Mesenchymal stem cell (in vitro differentiated cells and primary cell): ENCODE results near the gene FBXL7. TPM values are rescaled to one million over a fixed set of nuclear protein-coding genes. Genes with fewer than 3 reads are reported as not detected.

Source experiments
- DNase-seq: peaks from one replicate; pipeline ENCODE4 v3.0.0-alpha.2; 2013
- H2AFZ ChIP-seq: one replicate; pipeline ENCODE4 v1.6.1; 2013; ENCODE audit warnings: low read depth, mild to moderate bottlenecking, control low read depth, inconsistent platforms, low read length, moderate library complexity
- H2AK5ac ChIP-seq: 2 replicates; pipeline ENCODE4 v1.6.1; 2013; ENCODE audit warnings: low read length, moderate library complexity, mild to moderate bottlenecking, inconsistent platforms; ENCODE audit not compliant: severe bottlenecking
- H2BK120ac ChIP-seq: one replicate; pipeline ENCODE4 v1.6.1; 2013; ENCODE audit warnings: low read depth, mild to moderate bottlenecking, inconsistent platforms, low read length, moderate library complexity
- H2BK12ac ChIP-seq, 2 experiments: one replicate each; pipeline ENCODE4 v1.6.1; 2013; ENCODE audit warnings: inconsistent platforms in 2 of 2, low read length in 2 of 2, mild to moderate bottlenecking in 2 of 2, moderate library complexity in 2 of 2, control low read depth in 1 of 2
- H2BK15ac ChIP-seq: one replicate; pipeline ENCODE4 v1.6.1; 2013; ENCODE audit warnings: mild to moderate bottlenecking, low read depth, inconsistent platforms; ENCODE audit not compliant: poor library complexity, severe bottlenecking
- H2BK5ac ChIP-seq: 2 replicates; pipeline ENCODE4 v1.6.1; 2013; ENCODE audit warnings: low read depth, mild to moderate bottlenecking, low read length, control low read depth, inconsistent platforms; ENCODE audit not compliant: poor library complexity, severe bottlenecking
- H3K14ac ChIP-seq, 2 experiments: one replicate each; pipeline ENCODE4 v1.6.1; 2013; ENCODE audit warnings: inconsistent platforms in 2 of 2, low read length in 2 of 2, control low read depth in 1 of 2, mild to moderate bottlenecking in 1 of 2, moderate library complexity in 1 of 2
- H3K18ac ChIP-seq, 2 experiments: one replicate each; pipeline ENCODE4 v1.6.1; 2013; ENCODE audit warnings: inconsistent platforms in 2 of 2, low read length in 2 of 2, control low read depth in 1 of 2, low read depth in 1 of 2, mild to moderate bottlenecking in 1 of 2
- H3K23ac ChIP-seq, 2 experiments: one replicate each; pipeline ENCODE4 v1.6.1; 2013; ENCODE audit warnings: inconsistent platforms in 2 of 2, low read length in 2 of 2, mild to moderate bottlenecking in 2 of 2, moderate library complexity in 2 of 2, control low read depth in 1 of 2
- H3K27ac ChIP-seq: 2 replicates; pipeline ENCODE4 v1.5.1; 2013; ENCODE audit warnings: mild to moderate bottlenecking, moderate library complexity, low read length, control low read depth, inconsistent platforms; ENCODE audit not compliant: poor library complexity, severe bottlenecking
- H3K27me3 ChIP-seq, 2 experiments: 2 replicates each; pipeline versions ENCODE4 v1.6.1 to v1.7.0; 2013; ENCODE audit warnings: low read length in 2 of 2, mild to moderate bottlenecking in 2 of 2, moderate library complexity in 2 of 2, control low read depth in 1 of 2, inconsistent platforms in 1 of 2; ENCODE audit not compliant: control insufficient read depth in 1 of 2, insufficient read depth in 1 of 2
- H3K36me3 ChIP-seq, 2 experiments: 2 replicates each; pipeline versions ENCODE4 v1.6.1 to v1.7.0; 2013; ENCODE audit warnings: low read length in 2 of 2, control low read depth in 1 of 2, inconsistent platforms in 1 of 2, low read depth in 1 of 2, mild to moderate bottlenecking in 1 of 2; ENCODE audit not compliant: insufficient read depth in 2 of 2, control insufficient read depth in 1 of 2
- H3K4ac ChIP-seq, 2 experiments: one replicate each; pipeline ENCODE4 v1.6.1; 2013; ENCODE audit warnings: inconsistent platforms in 2 of 2, low read length in 2 of 2, mild to moderate bottlenecking in 2 of 2, moderate library complexity in 2 of 2, control low read depth in 1 of 2, low read depth in 1 of 2
- H3K4me1 ChIP-seq: 2 replicates; pipeline ENCODE4 v1.6.1; 2013; ENCODE audit warnings: low read depth, low read length, control low read depth; ENCODE audit not compliant: control insufficient read depth, insufficient read depth
- H3K4me2 ChIP-seq: 2 replicates; pipeline ENCODE4 v1.6.1; 2013; ENCODE audit warnings: low read length, mild to moderate bottlenecking, inconsistent platforms; ENCODE audit not compliant: poor library complexity, severe bottlenecking
- H3K4me3 ChIP-seq, 2 experiments: 2 replicates each; pipeline versions ENCODE4 v1.5.1 to v1.7.0; 2013; ENCODE audit warnings: low read length in 2 of 2, mild to moderate bottlenecking in 2 of 2, control low read depth in 1 of 2, low read depth in 1 of 2; ENCODE audit not compliant: insufficient read depth in 1 of 2
- H3K79me1 ChIP-seq: replicated peaks from 2 replicates; pipeline ENCODE4 v1.6.1; 2013; ENCODE audit warnings: mild to moderate bottlenecking, control low read depth, low read length, inconsistent platforms; ENCODE audit not compliant: poor library complexity, severe bottlenecking
- H3K9ac ChIP-seq: 2 replicates; pipeline ENCODE4 v1.7.0; 2013; ENCODE audit warnings: mild to moderate bottlenecking, low read length, moderate library complexity
- H3K9me3 ChIP-seq: 2 replicates; pipeline ENCODE4 v1.7.0; 2013; ENCODE audit warnings: mild to moderate bottlenecking, low read length; ENCODE audit not compliant: control insufficient read depth
- H4K8ac ChIP-seq: one replicate; pipeline ENCODE4 v1.6.1; 2013; ENCODE audit warnings: inconsistent platforms, mild to moderate bottlenecking, low read length, moderate library complexity
- H4K91ac ChIP-seq: one replicate; pipeline ENCODE4 v1.6.1; 2013; ENCODE audit warnings: mild to moderate bottlenecking, low read length, inconsistent platforms
- WGBS: methylation state at CpG from one replicate; pipeline ENCODE4 v1.1.7; 2013; ENCODE audit warnings: mixed read lengths; 5-methylcytosine and 5-hydroxymethylcytosine counted together
- polyA plus RNA-seq, 2 experiments: library from polyadenylated mRNA; stranded (reverse); fragments of 200-250 nt; gene quantifications; one replicate each; pipeline ENCODE4 v1.2.3, GENCODE V29; 2013

FBXL7 gene
- 12.3 TPM for polyA plus RNA-seq (2013, experiment 1 of 2)
- polyA plus RNA-seq (2013, experiment 2 of 2) = 12.2 TPM

GRCh38 chr5:15499528-15500324 is at the start of gene FBXL7:
Gene FBXL7 (plus strand): TSS chr5:15500180.
- Histone ChIP-seq H3K9ac (peak within 1 kb of the TSS; percentile 91), H3K9me3 (no peaks in the 10 kb centered on the region), H3K18ac (peak within 1 kb of the TSS; percentile 78 to 96), H3K79me1 (peaks cover 6% of the 10 kb centered on the region), H3K4me1 (peaks cover 5% of the 10 kb centered on the region), H2AK5ac (no peak within 1 kb of the TSS), H3K27me3 (peaks cover 0 to 5% of the 10 kb centered on the region in 2 experiments), H3K4me3 (peak within 1 kb of the TSS; percentile 73 to 82), H3K14ac (peak within 1 kb of the TSS in 1 of 2 experiments; percentile 85), H2BK15ac (peak within 1 kb of the TSS; percentile 33), H3K27ac (peak within 1 kb of the TSS; percentile 85), H3K23ac (peak within 1 kb of the TSS in 1 of 2 experiments; percentile 67), H2AFZ (peak within 1 kb of the TSS; percentile 88), H4K91ac (peak within 1 kb of the TSS; percentile 44), H2BK5ac (peak within 1 kb of the TSS; percentile 36), H3K36me3 (no peaks in the 10 kb centered on the region), H2BK120ac (no peak within 1 kb of the TSS), H2BK12ac (peak within 1 kb of the TSS in 1 of 2 experiments; percentile 93), H4K8ac (peak within 1 kb of the TSS; percentile 47), H3K4me2 (peak within 1 kb of the TSS; percentile 89), H3K4ac (peak within 1 kb of the TSS in 1 of 2 experiments; percentile 73)
- under 1% methylated on average over 51 of the region's 60 CpGs for WGBS
- DNase-seq = peak; percentile 86

GRCh38 chr5:15450473-15450872 is 49.5 kb upstream of the FBXL7 start:
- no peak overlapping the region for H3K18ac ChIP-seq
- no peak overlapping the region for H3K23ac ChIP-seq
- no peak overlapping the region for H4K91ac ChIP-seq
- no peak overlapping the region for H3K9ac ChIP-seq
- H3K4me1 ChIP-seq = no peaks in the 10 kb centered on the region
- no peak overlapping the region for H4K8ac ChIP-seq
- no peak for DNase-seq
- no peak overlapping the region for H2BK5ac ChIP-seq
- H2AK5ac ChIP-seq = no peak overlapping the region
- H3K4me3 ChIP-seq = no peak overlapping the region
- H2AFZ ChIP-seq = no peak overlapping the region
- H2BK120ac ChIP-seq = no peak overlapping the region
- H3K27ac ChIP-seq = no peak overlapping the region
- no peak overlapping the region for H2BK12ac ChIP-seq
- H3K79me1 ChIP-seq = no peaks in the 10 kb centered on the region
- H3K36me3 ChIP-seq = no peaks in the 10 kb centered on the region
- no peak overlapping the region for H3K4ac ChIP-seq
- 88% methylated on average over 10 of the region's 11 CpGs for WGBS
- no peak overlapping the region for H2BK15ac ChIP-seq
- H3K14ac ChIP-seq = no peak overlapping the region
- no peaks in the 10 kb centered on the region for H3K9me3 ChIP-seq
- H3K27me3 ChIP-seq = peaks cover 5 to 7% of the 10 kb centered on the region in 2 experiments
- no peak overlapping the region for H3K4me2 ChIP-seq

- Histone ChIP-seq H3K23ac (no peak overlapping the region), H4K8ac (no peak overlapping the region), H3K4me3 (no peak overlapping the region), H3K9ac (no peak overlapping the region), H3K9me3 (peaks cover 1% of the 10 kb centered on the region), H3K27ac (no peak overlapping the region), H2AK5ac (no peak overlapping the region), H3K4ac (no peak overlapping the region), H3K36me3 (no peaks in the 10 kb centered on the region), H3K4me1 (no peaks in the 10 kb centered on the region), H2BK15ac (no peak overlapping the region), H2BK120ac (no peak overlapping the region), H4K91ac (no peak overlapping the region), H3K4me2 (no peak overlapping the region), H2BK5ac (no peak overlapping the region), H2AFZ (no peak overlapping the region), H3K79me1 (no peaks in the 10 kb centered on the region), H2BK12ac (no peak overlapping the region), H3K14ac (no peak overlapping the region), H3K27me3 (peaks cover under 1 to 5% of the 10 kb centered on the region in 2 experiments), H3K18ac (no peak overlapping the region)
- WGBS = 90% methylated on average over 4 of the region's 4 CpGs
- no peak for DNase-seq
Observed at GRCh38 chr5:15450949-15451348, 49.0 kb upstream of the FBXL7 start.

GRCh38 chr5:15452030-15452429 is 48.0 kb upstream of the FBXL7 start:
- 50% methylated on average over 1 of the region's 1 CpG for WGBS
- Histone ChIP-seq H2AFZ (no peak overlapping the region), H3K27me3 (no peaks in the 10 kb centered on the region), H3K27ac (no peak overlapping the region), H2BK12ac (no peak overlapping the region), H3K4ac (no peak overlapping the region), H3K14ac (no peak overlapping the region), H4K8ac (no peak overlapping the region), H3K9ac (no peak overlapping the region), H2BK15ac (no peak overlapping the region), H2AK5ac (no peak overlapping the region), H3K36me3 (no peaks in the 10 kb centered on the region), H3K18ac (no peak overlapping the region), H2BK5ac (no peak overlapping the region), H2BK120ac (no peak overlapping the region), H3K4me2 (no peak overlapping the region), H4K91ac (no peak overlapping the region), H3K4me1 (no peaks in the 10 kb centered on the region), H3K79me1 (no peaks in the 10 kb centered on the region), H3K23ac (no peak overlapping the region), H3K9me3 (peaks cover 2% of the 10 kb centered on the region), H3K4me3 (no peak overlapping the region)
- DNase-seq = no peak
